Measurements from ENCODE around the gene WDR4. TPM values are rescaled to one million over a fixed set of nuclear protein-coding genes. Genes with fewer than 3 reads are reported as not detected.

WDR4 gene
- total and polyA plus RNA-seq, 9 of the 15 experiments (the other 6 are each of a cell fraction or from before 2014, with no cell fraction given), result 5.4 to 95.4 (median 32.1) TPM

GRCh38 chr21:42923553-42924432, 44.5 kb upstream of the WDR4 start (continued):
- TF ChIP-seq ZNF121 (CRISPR knock-in tag; conservative IDR thresholded peaks at IDR 0.05) (no peak), ZNF639 (CRISPR knock-in tag; conservative IDR thresholded peaks at IDR 0.05 in 1 of 2, IDR thresholded peaks at IDR 0.05 in 1 of 2) (no peak), CREM (IDR thresholded peaks at IDR 0.05; ENCODE audit: low read depth) (peak; percentile 48; the same call in 1 of the 2 replicates), PATZ1 (CRISPR knock-in tag; IDR thresholded peaks at IDR 0.05; ENCODE audit: borderline replicate concordance) (no peak), SRSF7 (optimal IDR thresholded peaks at IDR 0.05; ENCODE audit: low read depth, low read length) (no peak), ZSCAN32 (CRISPR knock-in tag; IDR thresholded peaks at IDR 0.05) (no peak), UBTF (IDR thresholded peaks at IDR 0.05; ENCODE audit: borderline replicate concordance in 1 of 2, low read depth in 2 of 2, low read length in 2 of 2) (0 out of 4 replicates have a peak, but pooled peaks of 1 of the 2 experiments have one; percentile 69), THRAP3 (IDR thresholded peaks at IDR 0.05; ENCODE audit: borderline replicate concordance) (peak; percentile 93; the same call in 1 of the 2 replicates), FOSL1 (tag; conservative IDR thresholded peaks at IDR 0.05) (no peak; the same call in 1 of the 2 replicates), LEF1 (IDR thresholded peaks at IDR 0.05) (peak; percentile 89), HMG20B (CRISPR knock-in tag; IDR thresholded peaks at IDR 0.05) (no peak), PBX2 (CRISPR knock-in tag; IDR thresholded peaks at IDR 0.05; ENCODE audit: low read depth) (no peak), PBX2 (tag; conservative IDR thresholded peaks at IDR 0.05; ENCODE audit: low read depth) (0 out of 2 replicates have a peak, but pooled peaks have one; percentile 14), ILK (tag; IDR thresholded peaks at IDR 0.05; ENCODE audit: borderline replicate concordance, low read depth) (no peak), ZNF239 (CRISPR knock-in tag; IDR thresholded peaks at IDR 0.05) (no peak; the same call in 1 of the 2 replicates), MAZ (CRISPR knock-in tag; conservative IDR thresholded peaks at IDR 0.05 in 1 of 2, IDR thresholded peaks at IDR 0.05 in 1 of 2) (peak; percentile 79 to 93)
